H54 (cell line): ENCODE results near the gene GLB1L3.
"Not testable (repeated sequence)": the region's sequence is repeated elsewhere in the genome, so short reads cannot be mapped to it uniquely, and the experiment has no call there.

Experiments used
- DNase-seq: peaks from one replicate; pipeline ENCODE4 v3.0.0; 2011; ENCODE audit warnings: low spot score, mixed read lengths; ENCODE audit not compliant: insufficient read length
- FAIRE-seq: peaks from 3 replicates; lab custom pipeline; 2011; peaks lifted over from hg19 to GRCh38; lab: Jason Lieb, UNC
- POLR2A ChIP-seq: IDR thresholded peaks from 2 replicates; pipeline ENCODE4 v1.6.1; 2011; ENCODE audit warnings: low read depth, mild to moderate bottlenecking, low read length

The GLB1L3 gene

DNA sequence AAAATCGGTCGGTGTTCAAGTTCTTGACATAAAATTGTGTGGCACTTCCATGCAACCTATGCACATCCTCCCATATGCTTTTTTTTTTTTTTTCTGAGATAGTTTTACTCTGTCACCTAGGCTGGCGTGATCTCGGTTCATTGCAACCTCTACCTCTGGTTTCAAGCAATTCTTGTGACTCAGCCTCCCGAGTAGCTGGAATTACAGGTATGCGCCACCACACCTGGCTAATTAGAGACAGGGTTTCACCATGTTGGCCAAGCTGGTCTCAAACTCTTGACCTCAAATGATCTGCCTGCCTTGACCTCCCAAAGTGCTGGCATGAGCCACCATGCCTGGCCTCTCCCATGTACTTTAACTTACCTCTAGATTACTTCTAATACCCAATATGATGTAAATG lies 15.0 kb downstream of the GLB1L3 start:
- TF ChIP-seq POLR2A, result no peak
- FAIRE-seq (no peak), DNase-seq (no peak)

DNA sequence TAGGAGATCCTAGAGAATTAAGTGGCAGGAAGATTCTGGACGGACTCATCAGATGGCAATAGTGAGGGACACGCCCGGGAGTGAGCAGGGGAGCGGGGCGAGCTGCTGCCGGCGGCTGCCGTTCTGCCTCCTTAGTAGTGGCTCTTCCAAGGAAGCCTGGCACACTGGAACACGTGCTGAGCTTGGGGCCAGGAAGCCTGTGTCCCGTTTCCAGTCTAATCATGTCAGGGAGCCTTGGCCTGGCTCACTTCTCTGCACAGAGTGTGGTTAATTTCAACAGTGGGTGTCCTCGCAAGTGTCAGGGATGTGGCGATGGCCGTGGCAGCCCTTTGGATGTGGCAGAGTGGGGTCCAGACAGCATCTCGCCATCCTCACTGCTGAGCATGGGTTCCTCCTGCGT lies 16.5 kb downstream of the GLB1L3 start:
- FAIRE-seq, result no peak
- DNase-seq, result no peak
- TF ChIP-seq POLR2A, result no peak

DNA sequence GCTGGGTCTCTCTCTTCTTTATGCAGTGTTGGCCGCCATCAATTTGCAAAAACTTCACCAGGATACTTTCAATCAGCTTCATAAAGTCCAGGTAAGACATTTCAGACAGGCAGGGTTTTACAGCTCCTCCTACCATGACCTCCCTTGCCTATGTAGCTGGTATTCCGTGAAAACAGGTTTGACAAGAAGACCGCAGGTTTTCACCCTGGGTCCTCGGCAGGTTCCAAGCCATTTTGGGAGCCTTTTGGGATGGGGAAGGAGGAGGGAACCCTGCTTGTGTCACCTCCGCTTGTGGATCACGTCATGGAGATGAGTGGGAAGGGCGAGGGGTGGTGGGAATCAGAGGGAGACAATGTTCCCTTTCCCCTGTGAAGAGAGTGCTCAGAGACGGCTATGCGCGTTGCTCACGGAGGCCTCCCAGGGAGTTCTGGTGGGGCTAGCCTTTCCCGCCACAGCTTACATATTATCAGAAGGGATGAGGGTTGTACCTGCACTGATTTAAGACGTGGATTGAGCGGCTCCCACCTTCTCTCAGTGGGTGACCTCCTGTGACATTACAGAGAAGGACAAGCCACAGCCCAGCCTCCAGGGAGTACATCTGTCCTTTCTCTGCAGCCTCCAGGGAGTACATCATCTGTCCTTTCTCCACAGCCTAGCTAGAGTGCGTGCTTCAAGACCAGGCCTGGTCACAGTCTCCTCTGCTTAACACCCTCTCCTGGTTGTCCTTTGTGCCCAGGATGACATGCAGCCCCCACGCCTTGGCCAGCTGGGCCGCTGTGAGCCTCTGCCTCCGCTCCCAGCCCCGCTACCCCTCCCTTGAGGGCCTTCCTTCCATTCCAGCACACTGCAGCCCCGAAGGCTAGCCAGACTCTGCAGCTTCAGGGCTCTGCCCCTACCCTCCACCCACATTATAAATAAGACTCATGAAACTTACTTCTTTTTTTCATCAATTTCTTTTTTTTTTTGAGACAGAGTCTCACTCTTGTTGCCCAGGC lies 17.2 kb downstream of the GLB1L3 start:
- TF ChIP-seq POLR2A, result no peak

DNA sequence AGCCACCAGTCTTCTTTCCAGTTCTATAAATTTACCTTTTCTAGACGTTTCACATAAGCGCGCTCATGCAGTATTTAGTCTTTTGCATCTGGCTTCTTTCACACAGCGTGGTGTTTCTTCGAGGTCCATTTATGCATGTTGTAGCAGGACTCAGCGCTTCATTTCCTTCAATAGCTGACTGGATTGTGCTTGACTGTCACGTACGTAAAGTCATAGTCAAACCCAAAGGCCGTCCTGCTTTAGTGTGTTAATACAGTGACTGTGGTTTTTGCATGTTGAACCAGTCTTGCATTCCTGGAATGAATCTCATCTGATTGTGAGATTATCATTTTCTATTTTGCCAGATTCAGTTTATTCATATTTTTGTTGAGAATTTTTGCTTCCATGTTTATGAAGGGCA lies 18.5 kb downstream of the GLB1L3 start:
- TF ChIP-seq POLR2A, result no peak
- DNase-seq, result no peak
- no peak for FAIRE-seq

More for the DNA sequence above, 17.2 kb downstream of the GLB1L3 start:
- DNase-seq, result no peak
- FAIRE-seq, result no peak

DNA sequence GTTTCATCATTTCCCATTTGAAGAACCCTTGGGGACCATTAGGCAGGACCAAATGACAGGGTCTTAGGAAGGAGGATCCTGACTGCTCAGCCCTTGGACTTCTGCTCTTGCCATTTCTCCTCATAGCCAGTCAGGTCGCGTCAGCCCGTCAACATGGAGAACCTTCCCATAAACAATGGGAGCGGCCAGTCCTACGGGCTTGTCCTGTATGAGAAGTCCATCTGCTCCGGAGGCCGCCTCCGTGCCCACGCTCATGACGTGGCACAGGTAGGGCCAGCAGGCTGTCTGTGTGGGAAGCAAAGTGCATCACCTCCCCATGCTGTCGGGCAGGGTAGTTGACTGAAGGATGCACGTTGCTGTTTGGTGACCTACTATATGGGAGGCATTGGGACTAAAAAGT lies 36.0 kb downstream of the GLB1L3 start:
- no peak for TF ChIP-seq POLR2A
- FAIRE-seq, result no peak
- DNase-seq, result no peak

DNA sequence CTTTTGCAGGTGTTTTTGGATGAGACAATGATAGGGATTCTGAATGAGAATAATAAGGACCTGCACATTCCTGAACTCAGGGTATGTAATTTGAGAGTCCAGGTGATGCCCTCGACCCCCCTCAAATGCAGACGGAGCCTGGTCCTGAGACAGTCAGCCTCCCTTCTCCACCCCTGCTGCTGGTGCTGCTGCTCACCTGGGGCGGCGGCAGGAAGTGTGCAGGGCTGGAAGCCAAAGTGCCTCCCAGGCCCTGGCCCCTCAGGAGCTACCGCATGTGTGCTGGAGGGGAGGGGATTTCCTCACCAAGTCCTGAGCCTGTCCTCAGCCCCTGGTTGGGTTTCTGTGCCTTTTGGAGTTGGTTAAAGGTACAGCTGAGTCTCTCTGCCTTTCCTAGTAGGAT lies 36.6 kb downstream of the GLB1L3 start:
- FAIRE-seq (no peak), DNase-seq (no peak)
- TF ChIP-seq POLR2A, result no peak

DNA sequence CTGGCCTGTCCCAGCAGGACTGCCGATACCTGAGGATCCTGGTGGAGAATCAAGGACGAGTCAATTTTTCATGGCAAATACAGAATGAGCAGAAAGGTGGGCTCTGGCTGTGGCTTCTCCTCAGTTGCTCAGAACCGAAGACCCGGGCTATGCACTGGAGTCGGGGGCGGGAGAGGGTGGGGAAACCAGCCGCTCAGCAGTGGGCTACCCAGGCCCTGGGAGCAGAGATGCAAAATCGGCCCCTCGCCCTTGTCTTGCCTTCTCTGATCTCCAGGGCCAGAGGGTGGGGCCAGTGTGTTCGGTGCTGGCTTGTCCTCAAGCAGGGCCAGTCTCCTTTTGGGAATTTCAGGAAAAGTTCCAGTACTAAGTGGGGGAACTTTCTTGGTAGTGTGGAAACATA lies 37.2 kb downstream of the GLB1L3 start:
- FAIRE-seq, result no peak
- DNase-seq, result no peak
- no peak for TF ChIP-seq POLR2A

DNA sequence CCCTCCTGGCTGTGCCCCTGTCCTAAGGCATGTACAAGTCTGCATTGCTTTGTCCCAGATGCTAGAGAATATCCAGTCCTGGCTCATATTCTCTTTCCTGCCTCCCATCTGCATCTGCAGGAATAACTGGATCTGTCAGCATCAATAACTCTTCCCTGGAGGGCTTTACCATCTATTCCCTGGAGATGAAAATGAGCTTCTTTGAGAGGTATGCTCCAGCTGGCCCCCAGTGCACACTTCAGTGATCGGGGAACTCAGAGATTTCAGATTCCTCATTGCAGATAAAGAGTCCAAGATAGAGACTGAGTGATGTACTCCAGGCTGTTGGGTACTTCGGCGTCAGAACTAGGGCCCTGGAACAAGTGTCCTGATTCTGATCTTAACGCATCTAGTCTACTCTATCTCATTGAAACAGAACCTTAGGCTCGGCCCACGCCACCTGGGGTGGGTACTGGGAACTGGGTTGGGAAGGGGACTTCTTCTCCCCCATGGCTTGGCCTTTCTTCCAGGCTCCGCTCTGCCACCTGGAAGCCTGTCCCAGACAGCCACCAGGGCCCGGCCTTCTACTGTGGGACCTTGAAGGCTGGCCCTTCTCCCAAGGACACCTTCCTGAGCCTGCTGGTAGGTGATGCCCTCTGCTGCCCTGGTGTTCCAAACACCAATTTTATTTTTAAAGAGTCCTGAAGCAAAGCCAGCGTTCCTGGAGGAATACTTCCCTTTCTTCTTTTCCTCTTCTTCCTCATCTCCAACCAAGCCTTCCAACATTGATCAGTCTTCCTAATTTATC lies 37.8 kb downstream of the GLB1L3 start:
- no peak for TF ChIP-seq POLR2A
- DNase-seq (no peak), FAIRE-seq (no peak)

DNA sequence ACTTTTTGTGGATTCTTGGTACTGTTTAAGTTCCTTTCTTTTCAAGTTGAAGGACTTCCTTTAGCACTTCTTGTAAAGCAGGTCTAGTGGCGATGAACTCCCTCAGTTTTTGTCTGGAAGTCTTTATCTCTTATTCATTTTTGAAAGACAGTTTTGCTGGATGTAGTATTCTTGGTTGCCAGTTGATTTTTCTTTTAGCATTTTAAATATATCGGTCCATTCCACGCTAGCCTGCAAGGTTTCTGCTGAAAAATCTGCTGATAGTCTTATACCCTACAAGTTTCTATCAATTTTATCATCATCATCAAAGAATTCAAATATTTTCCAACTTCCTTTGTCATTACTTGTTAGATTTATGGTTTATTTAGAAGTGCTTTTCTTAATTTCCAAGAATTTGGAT lies 40.9 kb downstream of the GLB1L3 start:
- no peak for DNase-seq
- TF ChIP-seq POLR2A, result no peak
- no peak for FAIRE-seq

DNA sequence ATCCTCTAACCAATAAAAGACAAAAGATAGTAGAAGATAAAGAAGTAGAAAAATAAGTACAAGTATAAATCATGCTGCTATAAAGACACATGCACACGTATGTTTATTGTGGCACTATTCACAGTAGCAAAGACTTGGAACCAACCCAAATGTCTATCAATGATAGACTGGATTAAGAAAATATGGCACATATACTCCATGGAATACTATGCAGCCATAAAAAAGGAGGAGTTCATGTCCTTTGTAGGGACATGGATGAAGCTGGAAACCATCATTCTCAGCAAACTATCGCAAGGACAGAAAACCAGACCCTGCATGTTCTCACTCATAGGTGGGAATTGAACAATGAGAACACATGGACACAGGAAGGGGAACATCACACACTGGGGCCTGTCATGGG lies 45.2 kb downstream of the GLB1L3 start:
- not testable (repeated sequence) for DNase-seq, FAIRE-seq

DNA sequence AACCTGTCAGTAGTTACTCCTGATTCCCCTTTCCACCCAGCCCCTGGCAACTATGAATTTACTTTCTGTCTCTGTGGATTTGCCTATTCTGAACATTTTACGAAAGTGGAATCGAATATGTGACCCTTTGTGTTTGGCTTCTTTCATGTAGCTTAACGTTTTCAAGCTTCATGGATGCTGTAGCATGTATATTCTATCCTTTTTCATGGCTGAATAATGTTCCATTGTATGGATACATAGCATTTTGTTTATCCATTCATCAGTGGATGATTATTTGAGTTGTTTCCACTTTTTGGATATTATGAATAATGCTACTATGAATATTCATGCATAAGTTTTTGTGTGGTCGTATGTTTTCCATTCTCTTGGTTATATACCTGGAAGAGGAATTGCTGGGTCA lies 46.4 kb downstream of the GLB1L3 start:
- DNase-seq (no peak), FAIRE-seq (no peak)
- no peak for TF ChIP-seq POLR2A

DNA sequence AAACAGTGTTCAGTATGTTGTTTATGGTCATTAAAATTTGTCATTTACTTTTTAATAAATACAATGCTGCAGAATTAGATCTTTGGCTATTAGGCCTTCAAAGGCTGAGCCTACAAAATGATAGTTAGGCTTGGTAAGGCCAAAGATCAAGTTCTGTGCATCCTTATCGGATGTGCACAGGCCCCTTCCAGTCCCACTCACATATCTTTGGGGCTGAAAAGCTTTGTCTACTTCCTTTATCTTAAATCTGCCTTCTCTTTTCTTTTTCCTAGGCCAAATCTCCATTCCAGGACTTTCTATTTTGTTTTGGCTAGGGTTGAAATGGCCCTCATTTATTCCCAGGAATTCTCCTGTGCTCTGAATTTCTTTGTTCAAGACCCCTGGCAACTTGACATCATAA lies 52.3 kb downstream of the GLB1L3 start:
- DNase-seq (no peak), FAIRE-seq (no peak)
- TF ChIP-seq POLR2A, result no peak

DNA sequence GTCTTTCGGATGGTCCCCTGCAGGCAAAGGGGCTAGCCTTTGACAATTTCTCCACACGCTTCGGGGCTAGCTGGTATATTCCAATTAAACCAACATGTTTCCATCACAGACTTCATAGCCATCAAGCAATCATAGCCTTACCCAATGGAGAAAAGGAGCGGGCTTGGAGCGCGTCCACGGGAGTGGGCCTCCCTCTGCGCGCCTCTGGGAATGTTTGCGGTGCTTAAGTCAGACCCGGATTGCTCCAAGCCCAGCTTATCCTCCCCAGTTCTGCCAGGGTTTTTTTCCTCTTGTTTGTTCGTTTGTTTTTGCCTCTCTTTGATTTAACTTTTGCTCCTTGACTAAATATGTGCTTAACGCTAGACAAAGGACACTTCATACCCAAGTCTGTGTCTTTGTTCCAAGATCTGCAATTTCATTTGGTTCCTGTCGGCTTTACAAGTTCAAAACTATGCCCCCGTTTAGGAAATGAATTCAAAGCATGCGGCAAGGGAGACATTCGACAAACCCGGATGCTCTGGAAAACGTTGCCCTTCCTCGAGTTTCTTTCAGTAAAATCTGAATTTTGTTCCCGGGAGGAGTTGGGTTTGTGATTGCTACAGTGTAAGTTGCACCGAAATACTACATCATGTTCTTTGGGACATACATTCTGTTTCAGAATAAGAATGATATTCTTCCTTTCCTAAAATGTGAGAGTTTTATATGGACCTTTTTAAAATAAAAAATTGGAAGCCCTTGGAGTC lies 54.6 kb downstream of the GLB1L3 start:
- DNase-seq (no peak), FAIRE-seq (no peak)
- no peak for TF ChIP-seq POLR2A
